GM19240 (cell line): ENCODE measurements around the gene ITGA11.

ENCODE experiments used
- DNase-seq: peaks from one replicate; pipeline ENCODE4 v3.0.0; 2011; ENCODE audit warnings: low spot score; ENCODE audit not compliant: insufficient read length

The ITGA11 gene

DNA sequence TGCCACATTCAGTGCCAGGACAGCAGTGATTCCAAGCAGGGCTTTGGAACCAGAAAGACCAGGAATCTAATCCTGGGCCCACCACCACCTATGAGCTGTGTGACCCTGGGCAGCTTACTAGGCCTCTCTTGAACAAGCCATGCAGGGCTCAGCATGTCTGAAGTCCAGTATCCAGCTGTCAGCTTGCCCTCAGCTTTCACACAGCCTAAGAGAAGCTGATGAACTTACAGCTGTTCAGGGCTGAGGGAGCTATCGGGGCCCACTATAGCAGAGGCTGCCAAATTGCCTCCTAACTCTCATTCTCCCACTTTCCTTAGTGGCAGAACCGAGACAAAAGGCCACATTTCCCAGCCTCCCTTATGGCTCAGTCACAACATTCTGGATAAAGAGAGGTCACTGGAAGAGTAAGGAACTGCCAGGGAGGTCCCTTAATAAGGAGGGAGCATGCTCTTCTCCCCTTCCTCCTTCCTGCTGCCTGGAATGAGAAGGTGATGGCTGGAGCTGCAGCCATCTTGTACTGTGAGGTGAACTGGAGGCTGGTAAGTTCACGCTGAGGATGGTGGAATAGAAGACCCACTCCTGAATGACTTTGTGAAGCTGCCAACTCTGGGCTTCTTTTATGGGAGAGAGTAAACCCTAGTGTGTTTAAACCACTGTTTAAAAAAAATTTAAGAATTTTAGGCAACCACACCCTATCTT is 120.0 kb downstream of the ITGA11 start:
- DNase-seq, result no peak

DNA sequence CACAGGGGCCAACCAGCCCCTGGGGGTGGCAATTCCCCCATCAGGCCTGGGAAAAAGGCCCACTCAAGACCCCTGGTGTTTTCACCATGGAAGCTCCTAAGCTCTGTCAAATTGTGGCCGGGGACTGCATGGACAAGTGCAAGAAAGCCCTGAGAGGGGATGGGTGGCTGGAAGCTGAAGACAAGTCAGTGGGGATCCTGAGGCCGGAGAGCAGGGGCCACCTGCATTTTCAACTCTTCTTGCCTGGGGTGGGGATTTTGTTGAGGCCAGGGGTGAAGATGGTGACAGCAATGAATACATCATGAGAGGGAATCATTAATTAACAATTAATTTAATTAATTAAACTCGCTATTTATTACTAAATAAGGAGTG is 120.5 kb downstream of the ITGA11 start:
- DNase-seq, result no peak

- DNase-seq, result no peak
Measured at GRCh38 chr15:68310804-68311463, 121.0 kb downstream of the ITGA11 start.

GRCh38 chr15:68310178-68310803 is 121.7 kb downstream of the ITGA11 start:
- DNase-seq, result no peak

- DNase-seq, result no peak
Measured at GRCh38 chr15:68309024-68309423, 122.9 kb downstream of the ITGA11 start.

DNA sequence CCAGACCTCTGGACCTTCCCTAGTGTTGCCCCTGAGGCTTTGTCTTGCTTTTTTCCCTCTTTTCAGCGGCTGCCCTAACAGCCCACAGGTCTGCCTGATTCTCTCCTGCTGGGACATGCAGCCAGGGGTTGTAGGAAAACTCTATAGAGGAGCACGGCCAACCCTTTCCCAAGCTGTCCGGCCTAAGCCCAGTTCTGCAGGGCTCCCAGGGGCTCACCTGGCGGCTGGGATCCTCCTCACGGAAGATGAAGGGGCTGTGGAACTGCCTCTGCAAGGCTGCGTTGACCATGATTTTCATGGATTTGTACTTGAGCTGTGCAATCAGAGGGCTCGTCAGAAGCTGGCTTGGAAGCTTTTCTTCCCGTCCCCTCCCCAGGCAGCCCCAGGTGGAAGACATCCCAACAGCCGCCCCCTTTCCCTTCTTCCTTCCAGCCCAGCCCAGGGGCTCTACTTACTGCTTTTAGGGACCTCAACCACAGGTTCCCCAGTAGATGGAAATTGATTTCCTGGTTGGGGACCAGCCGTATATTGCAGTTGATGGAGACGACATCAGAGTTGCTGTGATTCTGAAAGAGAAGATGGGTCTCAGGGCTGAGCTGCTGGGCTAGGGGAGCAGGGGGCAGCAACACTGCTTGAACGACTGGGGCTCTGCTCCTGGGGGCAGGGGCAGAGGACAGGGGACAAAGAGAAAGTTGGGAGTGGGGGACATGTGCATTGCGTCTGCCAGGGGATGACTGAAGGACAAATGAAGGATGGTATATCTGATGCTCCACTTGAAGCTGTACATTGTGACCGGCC is 124.6 kb downstream of the ITGA11 start:
- DNase-seq, result no peak

DNA sequence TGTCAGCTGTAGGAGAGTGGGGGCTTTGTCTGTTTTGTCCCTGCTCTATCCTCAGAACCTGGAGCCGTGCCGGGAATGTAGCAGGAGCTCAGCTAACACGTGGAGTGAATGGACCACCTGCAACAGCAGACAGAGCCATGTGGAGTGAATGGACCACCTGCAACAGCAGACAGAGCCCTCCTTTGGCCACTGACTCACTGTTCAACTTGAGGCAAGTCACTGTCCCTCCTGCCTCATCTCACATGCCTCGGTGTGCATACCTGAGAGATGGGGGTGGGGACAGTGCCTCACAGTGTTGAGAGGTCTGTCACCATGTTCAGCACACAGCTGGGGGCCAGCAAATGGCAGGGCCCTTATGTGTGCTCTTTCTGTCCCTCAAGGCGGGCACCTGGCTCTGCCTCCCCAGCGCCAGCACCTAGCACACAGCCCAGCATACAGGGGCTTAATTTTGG is 126.5 kb downstream of the ITGA11 start:
- no peak for DNase-seq

DNA sequence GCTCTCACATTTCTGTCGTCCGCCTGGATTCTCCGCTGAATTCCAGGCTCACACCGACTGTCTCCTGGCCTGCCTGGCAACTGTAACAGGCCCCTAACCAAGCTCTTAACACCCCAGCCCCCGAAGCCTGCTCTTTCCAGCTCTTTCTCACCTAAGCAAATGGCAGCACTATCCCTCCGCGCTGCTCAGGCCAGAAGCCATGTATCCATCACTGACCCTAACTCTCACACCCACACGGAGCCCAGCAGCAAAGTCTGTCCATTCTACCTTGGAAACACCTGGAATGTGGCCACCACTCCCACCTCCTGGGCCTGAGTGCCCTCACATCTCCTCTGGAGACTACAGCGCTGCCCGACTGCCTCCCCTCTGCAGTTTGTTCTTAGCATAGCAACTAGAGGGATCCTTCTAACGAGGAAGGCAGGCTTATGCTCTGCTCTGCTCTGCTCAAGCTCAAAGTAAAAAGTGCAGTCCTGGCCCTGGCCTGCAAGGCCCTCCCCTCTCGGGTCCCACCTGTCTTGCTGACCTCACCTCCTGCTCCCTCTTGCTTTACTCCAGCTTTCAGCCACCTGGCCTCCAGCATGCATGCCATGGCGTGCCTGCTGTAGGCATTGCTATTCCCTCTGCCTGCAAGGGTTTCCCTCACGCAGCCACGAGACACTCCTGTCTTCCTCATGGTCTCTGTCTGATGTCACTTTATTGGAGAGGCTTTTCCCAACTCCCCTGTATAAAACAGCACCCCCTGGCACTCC is 127.2 kb downstream of the ITGA11 start:
- no peak for DNase-seq

- DNase-seq, result no peak
Measured at GRCh38 chr15:68303560-68304436, 128.2 kb downstream of the ITGA11 start.

- no peak for DNase-seq
Measured at GRCh38 chr15:68303134-68303533, 128.8 kb downstream of the ITGA11 start.

GRCh38 chr15:68302729-68303128 is 129.2 kb downstream of the ITGA11 start:
- no peak for DNase-seq

- DNase-seq, result no peak
Measured at GRCh38 chr15:68301301-68301700, 130.7 kb downstream of the ITGA11 start.

GRCh38 chr15:68300115-68300940 is 131.6 kb downstream of the ITGA11 start:
- no peak for DNase-seq

DNA sequence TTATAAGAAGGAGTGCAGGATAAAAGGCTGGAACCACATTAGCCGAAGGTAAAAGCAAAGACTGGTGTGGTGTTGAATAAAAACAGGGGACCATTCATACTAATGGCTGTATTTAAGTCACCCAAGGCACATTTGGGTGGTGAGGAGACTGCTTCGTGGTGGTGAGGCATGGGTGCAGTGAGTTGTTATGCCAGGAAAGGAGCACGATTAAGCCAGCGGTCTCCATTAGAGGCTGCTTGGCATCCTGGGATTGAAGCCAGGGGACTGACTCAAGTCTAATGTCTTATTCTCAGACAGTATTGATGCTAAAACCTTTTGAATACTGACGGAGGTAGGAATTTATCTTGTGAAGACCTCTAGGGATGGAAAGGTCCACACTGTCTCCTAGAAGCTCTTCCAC is 132.5 kb downstream of the ITGA11 start:
- no peak for DNase-seq

DNA sequence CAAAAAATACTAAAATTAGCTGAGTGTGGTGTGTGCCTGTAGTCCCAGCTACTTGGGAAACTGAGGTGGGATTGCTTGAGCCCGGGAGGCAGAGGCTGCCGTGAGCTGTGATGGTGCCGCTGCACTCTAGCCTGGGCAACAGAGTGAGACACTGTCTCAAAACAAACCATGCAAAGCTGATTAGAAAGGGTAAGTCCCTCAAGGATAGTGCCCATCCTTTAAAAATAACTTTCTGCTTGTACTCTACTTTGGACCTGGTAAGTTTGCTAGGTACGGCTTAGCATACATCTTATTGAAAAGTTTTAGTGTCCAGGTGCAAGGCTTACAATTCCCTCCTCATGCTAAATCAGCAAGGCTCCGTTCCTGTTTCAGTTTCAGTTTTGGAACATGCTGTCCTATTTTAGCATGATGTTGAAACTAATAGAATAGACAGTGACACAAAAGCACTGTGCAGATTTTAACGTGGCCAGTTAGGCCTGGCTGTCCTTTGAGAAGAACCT is 133.0 kb downstream of the ITGA11 start:
- DNase-seq, result peak; percentile 45

- no peak for DNase-seq
Measured at GRCh38 chr15:68298336-68298735, 133.6 kb downstream of the ITGA11 start.

DNA sequence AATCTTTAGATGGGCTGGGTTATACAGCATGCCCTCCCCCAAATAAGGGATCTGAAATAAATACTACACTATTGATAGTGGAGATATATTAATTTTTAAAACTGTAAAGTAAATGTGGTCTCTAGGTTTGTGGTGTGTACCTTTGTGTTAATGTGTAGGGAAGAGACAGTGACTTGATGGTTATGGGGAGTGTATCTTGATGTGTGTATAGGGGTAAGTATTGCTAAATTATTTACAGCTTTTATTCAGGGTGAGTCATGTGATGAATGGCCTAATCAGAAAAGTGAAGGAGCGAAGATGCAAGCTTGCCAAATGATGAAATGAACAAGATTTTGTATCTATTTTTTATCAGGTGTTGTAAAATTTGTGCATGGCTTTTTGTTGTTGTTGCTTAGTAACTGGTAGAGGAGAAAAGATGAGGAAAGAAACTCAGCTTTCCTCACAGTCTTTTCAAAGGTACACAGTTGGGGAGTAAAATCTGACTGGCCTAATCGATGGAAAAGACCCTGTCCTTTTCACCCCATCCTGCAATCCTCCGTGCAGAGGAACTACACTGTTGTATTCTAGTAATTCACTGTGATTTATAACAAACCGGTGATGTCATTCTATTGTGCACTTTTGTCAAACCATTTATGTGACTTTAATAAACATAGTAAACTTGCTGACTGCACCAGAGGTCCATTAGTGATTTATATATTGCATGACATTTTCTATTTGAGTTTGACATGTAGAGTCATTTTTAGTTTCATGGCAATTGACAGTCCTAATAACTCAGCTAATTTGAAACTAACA is 136.8 kb downstream of the ITGA11 start:
- no peak for DNase-seq

DNA sequence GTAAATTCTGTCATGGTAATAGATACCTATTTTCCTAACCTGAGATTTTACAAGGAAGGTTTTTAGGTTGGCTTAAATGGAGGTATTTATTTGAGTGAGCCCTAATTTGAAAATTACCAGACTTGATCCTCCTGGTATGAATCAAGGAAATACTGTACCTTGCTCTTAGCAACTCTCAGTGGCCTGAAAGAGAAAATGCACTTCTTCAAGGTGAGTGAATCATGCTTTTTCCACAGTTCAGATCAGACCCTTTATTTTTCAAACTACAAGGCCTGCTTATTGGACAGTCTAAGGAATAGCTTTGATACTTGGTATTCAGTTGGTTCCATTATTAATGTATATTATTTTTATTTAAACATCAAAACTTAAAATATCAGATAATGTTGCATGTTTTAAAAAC is 139.0 kb downstream of the ITGA11 start:
- DNase-seq, result no peak
